CD4-positive, alpha-beta T cell (primary cell): ENCODE data around the gene WDR86. TPM values are rescaled to one million over a fixed set of nuclear protein-coding genes. Genes with fewer than 3 reads are reported as not detected.

ENCODE experiments used
- ATAC-seq: fragments of 200-7000 bp; cut with Tn5 transposase; one replicate; pipeline ENCODE4 v1.10.0; 2022; ENCODE audit warnings: mild to moderate bottlenecking; ENCODE audit not compliant: poor library complexity
- CTCF ChIA-PET: fragments of 350-600 bp; sonication (Branson Sonifier 250); formaldehyde crosslinking; loops from one replicate; lab custom pipeline; 2021; ENCODE audit warnings: antibody characterized with exemption, inconsistent platforms; lab: Charles Lee
- POLR2A ChIA-PET: fragments of 350-600 bp; sonication (Branson Sonifier 250); formaldehyde crosslinking; loops from one replicate; lab custom pipeline; 2021; ENCODE audit warnings: antibody characterized with exemption, inconsistent platforms; lab: Charles Lee
- DNase-seq, 14 experiments: peaks; one replicate each; pipeline ENCODE4 v3.0.0-alpha.2; 2013 to 2020; ENCODE audit warnings: mixed read lengths in 2 of 14
- H3K27ac ChIP-seq, 2 donors: one replicate each; pipeline versions ENCODE4 v1.5.1 to v1.7.0; 2013; ENCODE audit warnings: low read length in 2 of 2, low read depth in 1 of 2, mild to moderate bottlenecking in 1 of 2
- H3K27me3 ChIP-seq, 2 experiments: 1 replicate in 1 of 2; 2 replicates in 1 of 2; pipeline versions ENCODE4 v1.6.1 to v1.7.0; 2013; ENCODE audit warnings: low read length in 2 of 2, control low read depth in 1 of 2, mild to moderate bottlenecking in 1 of 2, moderate library complexity in 1 of 2; ENCODE audit not compliant: insufficient read depth in 2 of 2, control insufficient read depth in 1 of 2
- H3K36me3 ChIP-seq: one replicate; pipeline ENCODE4 v1.6.1; 2013; ENCODE audit warnings: low read length, control low read depth; ENCODE audit not compliant: insufficient read depth
- H3K4me1 ChIP-seq: one replicate; pipeline ENCODE4 v1.6.1; 2013; ENCODE audit warnings: low read length, control low read depth; ENCODE audit not compliant: insufficient read depth
- H3K4me3 ChIP-seq: one replicate; pipeline ENCODE4 v1.5.1; 2013; ENCODE audit warnings: mild to moderate bottlenecking, low read length, moderate library complexity
- H3K9me3 ChIP-seq, 2 experiments: 1 replicate in 1 of 2; 2 replicates in 1 of 2; pipeline versions ENCODE4 v1.6.1 to v1.7.0; 2013; ENCODE audit warnings: low read length in 2 of 2, mild to moderate bottlenecking in 2 of 2, control low read depth in 1 of 2, moderate library complexity in 1 of 2; ENCODE audit not compliant: control insufficient read depth in 1 of 2, insufficient read depth in 1 of 2
- H3K27ac Mint-ChIP-seq: one replicate; pipeline ENCODE4 v1.8.0; 2020; ENCODE audit warnings: mixed read lengths
- H3K27me3 Mint-ChIP-seq: one replicate; pipeline ENCODE4 v1.8.0; 2021; ENCODE audit warnings: mixed read lengths
- H3K36me3 Mint-ChIP-seq: one replicate; pipeline ENCODE4 v1.8.0; 2021; ENCODE audit warnings: low read depth, mixed read lengths
- H3K4me1 Mint-ChIP-seq: one replicate; pipeline ENCODE4 v1.8.0; 2021; ENCODE audit warnings: low read depth, mixed read lengths
- H3K4me3 Mint-ChIP-seq: one replicate; pipeline ENCODE4 v1.8.0; 2020; ENCODE audit warnings: mild to moderate bottlenecking, mixed read lengths
- H3K9me3 Mint-ChIP-seq: one replicate; pipeline ENCODE4 v1.8.0; 2020; ENCODE audit warnings: mixed read lengths
- intact Hi-C, 2 experiments: fragments of 100-400 bp; cut with DNase I in 1 of 2; cut with micrococcal nuclease in 1 of 2; formaldehyde crosslinking; loops; one replicate each; pipeline versions ENCODE4 v1.15.1 to v1.9.0; 2023 to 2025; cut with DNase I, micrococcal nuclease
- total RNA-seq, 174 experiments: library from RNA in 2 of 174; stranded (reverse) in 2 of 174; gene quantifications; one replicate each; pipeline ENCODE4 v1.2.3 and lab custom pipeline; 2021 to 2026
- TF ChIP-seq, protein P1 (sequence below): fragments of 200-600 bp; IDR thresholded peaks from one replicate; pipeline ENCODE4 v1.8.0; 2022; ENCODE audit warnings: antibody characterized with exemption, mild to moderate bottlenecking

The WDR86 gene
- total RNA-seq, 2 experiments from 2014 or later = 5.6 to 6.2 TPM

DNA sequence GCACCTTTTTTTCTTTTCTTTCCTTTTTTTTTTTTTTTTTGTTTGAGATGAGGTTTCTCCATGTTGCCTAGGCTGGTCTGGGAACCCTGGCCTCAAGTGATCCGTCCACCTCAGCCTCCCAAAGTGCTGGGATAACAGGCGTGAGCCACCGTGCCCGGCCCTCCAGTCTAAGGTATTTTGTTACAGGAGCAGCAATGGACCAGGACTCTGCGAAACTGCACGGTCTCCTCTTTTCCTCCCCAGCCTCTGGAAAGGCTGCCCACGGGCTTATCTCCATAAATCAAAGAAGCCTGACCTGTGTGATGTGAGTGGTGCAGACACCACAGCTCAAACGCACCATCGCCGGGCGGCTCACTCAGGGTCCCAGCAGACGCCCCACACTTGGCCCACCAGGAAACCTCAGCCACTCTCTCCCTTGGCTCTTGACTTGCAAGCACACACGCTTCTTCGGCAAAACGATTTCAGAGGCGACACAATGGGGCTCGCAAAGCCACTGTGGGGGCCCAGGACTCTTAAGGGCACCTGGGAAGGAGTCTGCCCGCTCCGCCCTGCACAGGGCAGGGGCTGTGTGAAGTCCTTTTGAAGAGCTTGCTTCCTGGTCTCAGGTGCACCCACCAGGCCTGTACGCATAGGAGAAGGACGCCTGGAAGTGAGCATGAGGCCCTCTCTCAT, 20.6 kb downstream of the WDR86 start:
- POLR2A ChIA-PET = no interaction called here
- H3K27ac ChIP-seq = no peak overlapping the region
- CTCF ChIA-PET = no interaction called here
- H3K4me3 ChIP-seq = no peak overlapping the region
- intact Hi-C loops = no loop called here
- TF ChIP-seq, protein P1, sequence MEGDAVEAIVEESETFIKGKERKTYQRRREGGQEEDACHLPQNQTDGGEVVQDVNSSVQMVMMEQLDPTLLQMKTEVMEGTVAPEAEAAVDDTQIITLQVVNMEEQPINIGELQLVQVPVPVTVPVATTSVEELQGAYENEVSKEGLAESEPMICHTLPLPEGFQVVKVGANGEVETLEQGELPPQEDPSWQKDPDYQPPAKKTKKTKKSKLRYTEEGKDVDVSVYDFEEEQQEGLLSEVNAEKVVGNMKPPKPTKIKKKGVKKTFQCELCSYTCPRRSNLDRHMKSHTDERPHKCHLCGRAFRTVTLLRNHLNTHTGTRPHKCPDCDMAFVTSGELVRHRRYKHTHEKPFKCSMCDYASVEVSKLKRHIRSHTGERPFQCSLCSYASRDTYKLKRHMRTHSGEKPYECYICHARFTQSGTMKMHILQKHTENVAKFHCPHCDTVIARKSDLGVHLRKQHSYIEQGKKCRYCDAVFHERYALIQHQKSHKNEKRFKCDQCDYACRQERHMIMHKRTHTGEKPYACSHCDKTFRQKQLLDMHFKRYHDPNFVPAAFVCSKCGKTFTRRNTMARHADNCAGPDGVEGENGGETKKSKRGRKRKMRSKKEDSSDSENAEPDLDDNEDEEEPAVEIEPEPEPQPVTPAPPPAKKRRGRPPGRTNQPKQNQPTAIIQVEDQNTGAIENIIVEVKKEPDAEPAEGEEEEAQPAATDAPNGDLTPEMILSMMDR = no peak
- Mint-ChIP-seq H3K4me1 (no peaks in the 10 kb centered on the region), H3K27ac (no peak overlapping the region), H3K4me3 (no peak overlapping the region), H3K36me3 (no peaks in the 10 kb centered on the region), H3K9me3 (no peaks in the 10 kb centered on the region), H3K27me3 (peaks cover 12% of the 10 kb centered on the region)
- no peaks in the 10 kb centered on the region for H3K27me3 ChIP-seq
- H3K4me1 ChIP-seq = peaks cover 4% of the 10 kb centered on the region
- H3K9me3 ChIP-seq = no peaks in the 10 kb centered on the region
- no peaks in the 10 kb centered on the region for H3K36me3 ChIP-seq
- no peak for ATAC-seq
- DNase-seq = no peak

DNA sequence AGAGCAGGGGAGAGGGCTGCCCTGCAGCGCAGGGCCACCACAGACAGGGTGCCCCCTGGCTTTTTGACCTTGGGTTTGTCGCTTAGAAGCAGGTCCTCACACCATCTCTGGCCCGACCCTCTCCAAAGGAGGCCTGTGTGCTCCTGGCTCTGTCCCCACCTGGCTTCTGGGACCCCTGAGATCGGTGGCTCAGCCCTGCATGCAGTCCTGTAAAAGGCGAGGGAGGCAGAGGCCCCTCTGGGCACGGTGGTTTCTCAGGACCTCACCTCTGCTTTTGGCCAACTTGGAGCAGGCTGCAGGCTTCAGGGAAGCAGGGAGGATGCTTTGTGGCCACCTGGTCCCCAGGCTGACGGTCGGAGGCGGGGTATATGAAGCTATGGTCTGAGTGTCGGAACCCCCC, 21.4 kb downstream of the WDR86 start:
- Mint-ChIP-seq H3K36me3 (no peaks in the 10 kb centered on the region), H3K27me3 (peaks cover 20% of the 10 kb centered on the region), H3K4me3 (no peak overlapping the region), H3K9me3 (no peaks in the 10 kb centered on the region), H3K27ac (no peak overlapping the region), H3K4me1 (no peaks in the 10 kb centered on the region)
- H3K4me1 ChIP-seq = peaks cover 4% of the 10 kb centered on the region
- H3K27ac ChIP-seq = no peak overlapping the region
- ChIA-PET CTCF (no interaction called here), POLR2A (no interaction called here)
- no peak for ATAC-seq
- H3K9me3 ChIP-seq = no peaks in the 10 kb centered on the region
- intact Hi-C loops = no loop called here
- no peaks in the 10 kb centered on the region for H3K36me3 ChIP-seq
- TF ChIP-seq, protein P1 = no peak
- no peak for DNase-seq
- H3K4me3 ChIP-seq = no peak overlapping the region
- H3K27me3 ChIP-seq = no peaks in the 10 kb centered on the region

DNA sequence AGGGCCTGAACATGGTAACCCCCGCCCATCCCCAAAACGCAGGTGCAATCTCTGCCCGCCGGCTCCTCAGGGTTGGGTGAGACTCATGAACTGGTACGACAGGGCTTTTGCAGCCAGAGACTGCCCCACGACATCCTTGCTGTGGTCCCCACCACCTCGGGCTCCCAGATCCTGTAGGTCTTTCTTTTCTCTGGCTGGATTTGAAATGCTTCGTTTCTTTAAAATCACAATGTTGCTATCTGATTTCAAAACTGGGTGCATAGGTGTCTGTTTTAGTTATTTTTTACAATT, 21.9 kb downstream of the WDR86 start:
- no peaks in the 10 kb centered on the region for H3K4me1 Mint-ChIP-seq
- no peak overlapping the region for H3K4me3 ChIP-seq
- POLR2A ChIA-PET = no interaction called here

More for the DNA sequence above, 21.9 kb downstream of the WDR86 start:
- intact Hi-C loops = no loop called here
- H3K36me3 Mint-ChIP-seq = no peaks in the 10 kb centered on the region
- H3K4me1 ChIP-seq = peaks cover 4% of the 10 kb centered on the region
- H3K27me3 ChIP-seq = no peaks in the 10 kb centered on the region
- DNase-seq (no peak), ATAC-seq (no peak)
- no peak overlapping the region for H3K4me3 Mint-ChIP-seq
- TF ChIP-seq, protein P1 = no peak
- H3K9me3 ChIP-seq = no peaks in the 10 kb centered on the region
- H3K36me3 ChIP-seq = no peaks in the 10 kb centered on the region
- peaks cover 20% of the 10 kb centered on the region for H3K27me3 Mint-ChIP-seq
- H3K27ac Mint-ChIP-seq = no peak overlapping the region
- no peaks in the 10 kb centered on the region for H3K9me3 Mint-ChIP-seq
- CTCF ChIA-PET = no interaction called here
- no peak overlapping the region for H3K27ac ChIP-seq
